ENCODE results near the gene CLIP4.

The CLIP4 gene

DNA sequence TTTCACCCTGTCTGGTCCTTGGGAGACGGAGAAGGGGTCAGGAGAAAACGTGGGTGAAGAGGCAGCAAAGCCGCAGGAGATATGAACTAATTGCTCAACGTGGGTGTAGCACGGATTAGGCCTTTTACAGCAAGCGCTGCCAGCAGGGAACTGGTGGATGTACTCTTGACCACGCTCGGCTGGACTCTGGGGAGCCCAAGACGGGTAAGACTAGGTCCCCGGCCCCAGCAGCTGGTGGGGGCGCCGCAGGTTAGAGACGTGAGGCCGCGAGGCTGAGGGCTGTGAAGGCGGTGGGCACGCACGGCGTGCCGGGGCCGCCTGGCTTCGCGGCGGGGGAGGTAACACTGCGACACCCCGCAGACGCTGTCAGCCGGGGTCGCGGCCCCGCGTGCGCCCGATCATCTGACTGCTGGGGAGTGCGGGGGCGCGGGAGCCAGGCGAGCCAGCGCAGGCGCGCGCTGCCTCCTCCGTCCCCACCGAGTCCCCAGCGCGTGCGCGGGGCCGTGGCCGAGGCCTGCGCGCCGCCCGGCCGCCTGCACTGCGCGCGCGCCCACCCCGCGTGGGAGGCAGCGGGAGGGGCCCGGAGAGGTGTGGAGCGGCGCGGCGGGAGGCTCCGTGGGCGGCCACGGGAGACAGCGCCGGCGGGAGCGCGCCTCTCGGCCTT lies at the start of gene CLIP4:
TSS of gene CLIP4 (plus strand) at position 470 of the 664 bp plus-strand sequence. CDS start 5,974 bp downstream, outside the sequence.
- DNase-seq (ENCODE audit: low read depth) = peak; percentile 59

DNA sequence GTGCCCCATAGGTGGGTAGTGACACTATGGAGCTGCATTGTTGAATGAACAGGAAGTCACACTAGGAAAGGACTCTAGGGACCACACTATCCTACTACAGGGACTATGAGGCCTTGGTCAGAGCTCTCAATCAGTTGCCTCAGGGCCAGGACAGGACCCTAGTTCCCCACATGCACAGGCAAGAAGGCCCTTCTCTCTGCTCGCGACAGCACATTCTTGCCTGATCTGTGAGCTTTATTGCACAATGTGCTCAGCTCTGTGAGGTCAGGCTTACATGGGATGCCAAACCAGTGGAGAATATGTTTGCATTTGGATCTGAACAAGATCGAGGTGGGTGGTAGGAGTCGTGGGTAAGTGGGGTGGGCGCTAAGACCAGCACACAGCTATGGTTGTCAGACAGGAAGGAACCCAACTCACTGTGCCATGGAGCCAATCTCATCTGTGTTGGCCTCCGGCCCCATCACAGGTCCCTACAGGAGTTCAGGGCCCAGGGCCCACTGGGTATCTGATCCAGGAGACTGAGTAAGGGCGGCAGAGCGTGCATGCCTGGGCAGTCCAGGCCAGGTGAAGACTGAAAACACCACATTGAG lies 48.8 kb upstream of the CLIP4 start:
- DNase-seq (ENCODE audit: low read depth) = peak; percentile 30

GRCh38 chr2:29066997-29067605 lies 48.1 kb upstream of the CLIP4 start:
- DNase-seq (ENCODE audit: low read depth) = peak; percentile 6

DNA sequence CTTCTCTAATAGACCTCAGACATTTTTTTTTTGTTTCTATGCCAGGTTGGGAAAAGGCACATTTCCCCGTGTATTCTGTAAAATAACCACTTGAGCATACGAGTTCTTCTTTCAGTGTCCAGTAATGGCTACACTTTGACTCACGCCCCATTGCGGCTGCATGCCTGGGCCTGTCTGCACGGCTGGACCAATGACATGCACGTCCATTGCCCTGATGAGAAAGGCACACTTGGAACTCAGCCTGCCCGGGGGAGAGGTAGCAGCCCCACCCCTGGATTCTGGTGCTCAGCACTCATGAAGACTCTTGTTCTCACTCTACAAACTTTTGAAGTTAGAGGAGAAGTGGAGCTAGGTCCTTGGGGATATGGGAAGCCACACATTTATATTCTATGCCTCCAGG lies 46.7 kb upstream of the CLIP4 start:
- peak; percentile 8 for DNase-seq (ENCODE audit: low read depth)

- no peak for DNase-seq (ENCODE audit: low read depth)
Measured at GRCh38 chr2:29070526-29070925, 44.7 kb upstream of the CLIP4 start.

- DNase-seq (ENCODE audit: low read depth) = no peak
Measured at GRCh38 chr2:29071032-29071975, 43.9 kb upstream of the CLIP4 start.

DNA sequence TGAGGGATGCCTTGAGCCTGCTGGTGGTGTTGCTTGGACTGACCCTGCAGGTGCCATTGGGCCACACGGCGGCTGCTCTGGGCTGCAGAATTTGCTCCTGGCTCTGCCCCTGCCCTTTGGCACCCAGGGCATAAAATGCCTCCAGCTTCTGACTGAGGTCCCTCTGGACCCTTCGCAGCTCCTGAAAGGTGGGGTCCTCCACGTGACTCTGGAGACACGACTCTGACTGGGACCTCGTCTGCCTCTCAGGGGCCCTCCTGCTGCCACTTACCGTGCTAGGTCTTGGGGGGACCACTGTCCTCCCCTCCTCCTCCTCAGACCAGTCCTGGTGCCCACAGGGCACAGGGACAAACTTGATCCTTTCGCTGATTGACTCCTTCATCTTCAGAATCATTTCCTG lies 43.0 kb upstream of the CLIP4 start:
- DNase-seq (ENCODE audit: low read depth) = no peak

DNA sequence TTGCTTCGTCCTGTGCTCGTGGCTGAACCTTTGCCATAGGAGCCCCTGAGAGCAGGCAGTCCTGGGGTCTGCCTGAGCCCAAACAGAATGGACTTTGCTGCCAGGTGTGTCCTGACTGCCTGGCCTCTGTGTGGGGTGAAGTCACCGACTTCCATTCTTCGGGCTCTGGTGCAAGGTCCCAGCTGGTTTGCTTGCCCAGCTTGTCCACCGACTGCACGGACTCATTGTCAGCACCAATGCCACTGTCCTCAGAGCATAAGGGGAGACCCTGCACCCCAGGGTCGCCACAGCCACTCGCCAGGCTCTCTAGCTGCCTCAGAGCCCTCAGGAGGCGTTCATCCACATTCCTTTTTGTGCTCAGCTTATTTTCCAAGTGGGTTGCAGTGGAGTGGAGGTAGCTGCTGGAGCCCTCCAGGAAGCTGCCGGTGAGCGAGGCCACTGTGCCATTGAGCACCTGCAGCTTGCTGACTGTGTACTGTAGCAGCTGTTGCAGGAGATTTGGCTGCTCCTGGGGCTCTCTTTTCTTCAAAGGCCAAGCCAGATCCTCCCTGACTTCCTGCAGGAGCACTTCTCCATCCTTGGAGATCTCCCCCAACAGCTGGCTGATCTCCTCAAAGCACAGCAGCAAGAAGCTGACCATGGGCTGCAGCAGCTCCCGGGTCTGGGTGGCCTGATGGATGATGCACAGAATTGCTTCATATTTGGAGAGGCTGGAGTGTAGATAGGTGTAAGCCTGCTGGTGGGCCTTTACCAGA lies 42.1 kb upstream of the CLIP4 start:
- DNase-seq (ENCODE audit: low read depth) = no peak

DNA sequence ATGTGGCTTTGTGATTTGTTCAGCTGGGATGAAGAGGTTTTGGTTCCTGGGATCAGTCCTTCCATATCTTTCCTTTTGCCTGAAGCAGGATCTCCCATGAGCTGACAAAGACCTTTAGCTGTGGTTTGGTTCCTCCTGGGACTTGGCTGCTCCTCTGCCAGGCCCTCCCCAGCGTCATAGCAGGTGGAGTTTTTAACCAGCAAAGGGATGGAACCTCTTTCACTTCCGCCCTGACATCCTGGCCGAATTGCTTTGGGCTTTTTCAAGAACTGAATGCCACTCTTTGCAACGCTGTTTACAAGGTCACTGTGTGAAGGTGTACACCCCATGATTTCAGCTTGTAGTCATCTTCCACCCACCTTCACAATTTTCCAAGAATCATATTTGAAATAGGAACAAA lies 41.3 kb upstream of the CLIP4 start:
- DNase-seq (ENCODE audit: low read depth) = no peak

- DNase-seq (ENCODE audit: low read depth) = no peak
Measured at GRCh38 chr2:29074411-29074810, 40.8 kb upstream of the CLIP4 start, which contains the start of gene PCARE. Gene PCARE (minus strand): TSS chr2:29074523. CDS start chr2:29074261, 262 bp downstream.

DNA sequence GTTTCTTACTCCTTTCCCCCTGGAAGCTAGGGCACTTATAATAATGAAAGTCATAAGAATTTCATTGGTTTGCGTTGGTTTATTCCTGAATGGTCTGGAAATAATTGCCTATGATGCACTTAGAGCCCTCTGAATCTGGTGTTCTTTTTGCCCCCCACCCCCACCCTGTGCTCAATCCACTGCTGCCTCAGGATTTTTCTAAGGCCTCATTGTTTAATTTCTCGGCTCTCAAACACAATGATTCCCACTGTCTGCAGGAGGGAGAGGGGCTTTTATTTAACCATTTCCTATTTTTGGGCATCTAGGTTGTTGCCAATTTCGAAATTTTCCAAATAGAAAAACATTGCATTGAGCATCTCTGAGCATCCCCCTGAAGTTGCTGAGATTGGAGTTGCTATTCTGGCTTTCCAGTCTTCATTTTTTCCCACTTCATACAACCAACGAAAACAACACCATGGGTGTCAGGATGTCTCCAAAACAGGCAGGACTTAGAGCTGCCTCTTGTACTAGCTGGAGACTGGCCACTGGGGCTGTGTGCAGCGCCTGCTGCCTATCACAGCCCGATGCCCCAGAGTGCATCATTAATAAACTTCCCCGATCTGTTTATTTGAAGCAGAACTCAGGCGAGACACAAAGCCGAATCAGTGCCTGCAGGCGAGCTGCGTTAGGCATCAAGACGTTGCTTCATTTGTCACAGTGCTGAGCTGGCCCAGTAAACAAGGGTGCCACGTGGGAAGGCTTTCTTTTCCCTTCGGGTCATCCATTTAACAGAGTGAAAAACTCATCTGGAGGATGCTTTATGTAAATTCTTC lies 39.1 kb upstream of the CLIP4 start:
- peak; percentile 61 for DNase-seq (ENCODE audit: low read depth)

DNA sequence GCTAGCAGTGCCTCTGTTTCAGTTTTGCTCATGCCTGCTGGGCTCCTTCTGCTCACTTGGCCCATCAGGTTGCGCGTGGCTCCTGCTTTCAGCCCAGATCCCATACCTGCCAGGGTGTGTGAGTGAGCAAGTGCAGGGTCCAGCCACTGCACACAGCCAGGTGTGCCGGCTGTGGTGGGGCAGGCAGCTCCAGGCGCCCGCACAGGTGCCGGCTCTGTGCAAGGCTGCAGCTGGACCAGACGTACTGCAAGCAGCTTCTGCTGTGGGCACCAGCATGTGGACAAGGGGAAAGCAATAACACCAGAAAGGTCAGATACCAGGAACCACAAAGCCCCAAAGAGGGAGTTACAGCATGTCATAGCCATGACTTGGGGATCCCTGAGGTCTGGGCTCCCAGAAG lies 35.3 kb upstream of the CLIP4 start:
- DNase-seq (ENCODE audit: low read depth) = no peak

DNA sequence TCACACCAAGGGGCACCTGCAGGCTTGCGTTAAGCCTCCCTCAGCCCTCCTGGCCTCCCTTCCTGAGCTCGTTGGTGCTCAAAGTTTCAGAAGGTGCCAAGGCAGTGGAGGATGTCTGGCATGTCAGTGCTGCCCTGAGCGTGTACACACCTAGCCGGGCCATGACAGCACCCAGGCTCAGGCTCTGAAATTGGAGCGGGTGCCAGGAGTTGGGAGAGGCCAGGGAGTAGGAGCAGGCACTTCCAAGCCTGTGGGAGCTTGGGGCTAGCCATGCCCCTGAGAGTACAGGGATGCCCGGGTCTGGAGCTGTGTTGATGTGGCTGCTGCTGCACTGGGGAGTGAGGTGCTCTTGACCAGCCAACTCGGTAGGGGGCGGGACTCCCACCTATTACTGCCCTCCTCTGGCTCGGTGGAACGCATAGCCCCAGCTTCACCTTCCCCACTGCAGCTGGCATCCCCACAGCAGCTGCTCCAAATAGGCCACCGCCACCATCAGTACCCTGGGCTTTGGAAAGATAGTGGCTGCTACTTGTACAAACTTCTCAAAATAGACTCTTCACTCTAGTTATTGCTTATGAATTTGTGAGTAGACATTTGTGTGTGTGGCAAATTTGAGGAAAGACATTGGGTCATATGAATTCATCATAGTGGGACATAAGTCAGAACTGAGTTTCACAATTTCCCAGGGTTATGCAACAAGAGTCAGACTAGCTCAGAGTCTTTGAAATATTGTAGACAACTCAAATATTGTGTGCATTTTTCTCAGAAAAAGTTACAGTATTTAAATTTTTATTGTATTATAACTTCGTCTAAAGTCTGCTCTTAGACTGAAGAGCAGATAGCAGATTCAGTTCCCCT lies 34.1 kb upstream of the CLIP4 start:
- no peak for DNase-seq (ENCODE audit: low read depth)

DNA sequence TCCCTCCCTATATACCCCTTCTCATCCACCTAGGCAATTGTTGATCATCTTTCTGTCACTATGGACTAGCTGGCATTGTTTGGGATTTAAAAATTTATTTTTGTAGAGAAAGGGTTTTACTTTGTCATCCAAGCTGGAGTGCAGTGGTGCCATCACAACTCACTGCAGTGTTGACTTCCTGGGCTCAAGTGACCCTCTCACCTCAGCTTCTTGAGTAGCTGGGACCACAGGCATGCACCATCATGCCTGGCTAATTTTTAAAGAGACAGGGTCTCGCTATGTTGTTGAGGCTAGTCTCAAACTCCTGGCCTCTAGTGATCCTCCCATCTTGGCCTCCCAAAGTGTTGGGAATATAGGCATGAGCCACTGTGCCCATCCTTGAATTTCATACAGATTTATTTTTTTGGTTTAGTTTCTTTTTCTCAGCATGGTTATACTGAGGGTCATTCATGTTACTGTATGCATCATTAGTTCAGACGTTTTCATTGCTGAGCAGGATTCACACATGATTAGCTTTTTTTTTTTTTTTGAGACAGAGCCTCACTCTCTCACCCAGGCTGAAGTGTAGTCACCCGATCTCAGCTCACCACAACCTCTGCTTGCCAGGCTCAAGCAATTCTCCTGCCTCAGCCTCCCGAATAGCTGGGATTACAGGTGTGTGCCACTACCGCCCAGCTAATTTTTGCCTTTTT lies 32.3 kb upstream of the CLIP4 start:
- no peak for DNase-seq (ENCODE audit: low read depth)

GRCh38 chr2:29084554-29084953 lies 30.7 kb upstream of the CLIP4 start:
- DNase-seq (ENCODE audit: low read depth) = no peak

DNA sequence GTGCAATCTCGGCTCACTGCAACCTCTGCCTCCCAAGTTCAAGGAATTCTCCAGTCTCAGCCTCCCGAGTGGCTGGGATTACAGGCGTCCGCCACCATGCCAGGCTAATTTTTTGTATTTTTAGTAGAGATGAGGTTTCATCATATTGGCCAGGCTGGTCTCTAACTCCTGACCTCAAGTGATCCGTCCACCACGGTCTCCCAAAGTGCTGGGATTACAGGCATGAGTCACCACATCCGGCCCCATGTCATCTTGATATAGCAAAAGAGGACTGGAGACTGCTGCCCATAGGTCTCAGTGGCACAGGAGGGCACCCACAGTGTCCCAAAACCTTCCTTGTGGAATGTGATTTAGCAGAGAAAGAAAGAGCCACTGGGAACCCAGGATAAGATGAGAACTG lies 24.9 kb upstream of the CLIP4 start:
- peak; percentile 58 for DNase-seq (ENCODE audit: low read depth)

- no peak for DNase-seq (ENCODE audit: low read depth)
Measured at GRCh38 chr2:29096969-29097368, 18.2 kb upstream of the CLIP4 start.

DNA sequence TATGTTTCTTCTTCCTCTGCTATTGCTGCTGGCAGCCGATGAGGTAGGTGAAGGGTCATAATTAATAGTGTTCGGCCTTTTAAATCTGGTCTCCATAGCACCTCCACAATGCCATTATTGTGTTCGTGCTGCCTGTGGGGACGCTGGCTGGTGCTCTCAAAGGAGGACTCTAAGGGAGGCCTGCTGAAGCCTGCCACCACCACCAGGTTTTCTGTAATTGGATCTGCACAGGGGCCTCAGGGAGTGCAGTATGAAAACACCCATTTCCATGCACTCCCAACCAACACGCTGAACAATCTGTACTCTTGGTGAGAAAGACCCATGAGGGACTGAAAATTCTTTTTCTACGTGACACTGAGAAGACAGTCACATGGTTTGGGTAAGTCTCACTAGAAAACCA lies 17.6 kb upstream of the CLIP4 start:
- no peak for DNase-seq (ENCODE audit: low read depth)

GRCh38 chr2:29100564-29100963 lies 14.7 kb upstream of the CLIP4 start:
- DNase-seq (ENCODE audit: low read depth) = no peak

All from EH (cell line).